NCI-H2107 treated with DMSO at 0.1 percent for 48 hours (cell line): ENCODE measurements around the gene HTR1B.

ENCODE experiments used
- DNase-seq: peaks from one replicate; lab custom pipeline; 2025; ENCODE audit not compliant: unreplicated experiment; lab: John Stamatoyannopoulos, UW

HTR1B gene

GRCh38 chr6:77456531-77457248 lies 6.6 kb downstream of the HTR1B start:
- no peak for DNase-seq

- DNase-seq: no peak
These were observed 8.0 kb downstream of the HTR1B start for GRCh38 chr6:77455271-77455670.

- no peak for DNase-seq
These were observed 8.9 kb downstream of the HTR1B start for GRCh38 chr6:77454386-77454785.

- DNase-seq: no peak
These were observed 11.8 kb downstream of the HTR1B start for GRCh38 chr6:77451466-77451865.

- no peak for DNase-seq
These were observed 12.4 kb downstream of the HTR1B start for GRCh38 chr6:77450924-77451323.

GRCh38 chr6:77448546-77448945 lies 14.7 kb downstream of the HTR1B start:
- DNase-seq: no peak

- no peak for DNase-seq
These were observed 16.0 kb downstream of the HTR1B start for GRCh38 chr6:77447254-77447653.

GRCh38 chr6:77446249-77446648 lies 17.0 kb downstream of the HTR1B start:
- no peak for DNase-seq

- DNase-seq: no peak
These were observed 18.1 kb downstream of the HTR1B start for GRCh38 chr6:77445214-77445613.

GRCh38 chr6:77440206-77440976 lies 22.9 kb downstream of the HTR1B start:
- DNase-seq: no peak

GRCh38 chr6:77433888-77434287 lies 29.4 kb downstream of the HTR1B start:
- no peak for DNase-seq

- DNase-seq: no peak
These were observed 32.8 kb downstream of the HTR1B start for GRCh38 chr6:77430504-77430903.

GRCh38 chr6:77425671-77426070 lies 37.6 kb downstream of the HTR1B start:
- no peak for DNase-seq

- DNase-seq: no peak
These were observed 38.1 kb downstream of the HTR1B start for GRCh38 chr6:77425216-77425615.

GRCh38 chr6:77424761-77425160 lies 38.5 kb downstream of the HTR1B start:
- DNase-seq: no peak

- DNase-seq: no peak
These were observed 46.5 kb downstream of the HTR1B start for GRCh38 chr6:77416839-77417238.

GRCh38 chr6:77415706-77416105 lies 47.6 kb downstream of the HTR1B start:
- no peak for DNase-seq
